ENCODE results near the gene ABRACL.
A peak's percentile ranks its signal among the peaks of the same experiment; 100 is the strongest.
"Not testable (repeated sequence)": the region's sequence is repeated elsewhere in the genome, so short reads cannot be mapped to it uniquely, and the experiment has no call there.

The ABRACL gene

GRCh38 chr6:139028658-139029469 lies at the start of gene ABRACL:
Gene ABRACL, plus strand, starts transcription at chr6:139028745. Its CDS starts 5,416 bp downstream, at chr6:139034161.
- DNase-seq, result peak; percentile 79

GRCh38 chr6:138979365-138979764 lies 49.2 kb upstream of the ABRACL start:
- no peak for DNase-seq

GRCh38 chr6:138979813-138980668 lies 48.5 kb upstream of the ABRACL start:
- no peak for DNase-seq

- DNase-seq, result no peak
Observed at GRCh38 chr6:138981416-138981815, 47.1 kb upstream of the ABRACL start.

- DNase-seq, result peak; percentile 20
Observed at GRCh38 chr6:138986578-138986977, 42.0 kb upstream of the ABRACL start.

- no peak for DNase-seq
Observed at GRCh38 chr6:138987080-138987642, 41.4 kb upstream of the ABRACL start.

- DNase-seq, result peak; percentile 74
Observed at GRCh38 chr6:138987643-138988468, 40.7 kb upstream of the ABRACL start, which contains the start of gene REPS1. Gene REPS1, minus strand, starts transcription at chr6:138988253. Its CDS starts 571 bp downstream, at chr6:138987682.

GRCh38 chr6:138988469-138988834 lies 40.1 kb upstream of the ABRACL start:
- no peak for DNase-seq

GRCh38 chr6:138989098-138989983 lies 39.2 kb upstream of the ABRACL start:
- DNase-seq, result no peak

GRCh38 chr6:138991206-138991605 lies 37.3 kb upstream of the ABRACL start:
- DNase-seq, result no peak

GRCh38 chr6:138992965-138993364 lies 35.6 kb upstream of the ABRACL start:
- not testable (repeated sequence) for DNase-seq

GRCh38 chr6:138993410-138993809 lies 35.1 kb upstream of the ABRACL start:
- not testable (repeated sequence) for DNase-seq

- no peak for DNase-seq
Observed at GRCh38 chr6:138996524-138996923, 32.0 kb upstream of the ABRACL start.

GRCh38 chr6:138997136-138997535 lies 31.4 kb upstream of the ABRACL start:
- no peak for DNase-seq

- no peak for DNase-seq
Observed at GRCh38 chr6:138999949-139000725, 28.4 kb upstream of the ABRACL start.

GRCh38 chr6:139003751-139004150 lies 24.8 kb upstream of the ABRACL start:
- DNase-seq, result no peak

GRCh38 chr6:139006477-139006876 lies 22.1 kb upstream of the ABRACL start:
- no peak for DNase-seq

GRCh38 chr6:139007428-139007827 lies 21.1 kb upstream of the ABRACL start:
- DNase-seq, result no peak

- DNase-seq, result no peak
Observed at GRCh38 chr6:139008117-139008516, 20.4 kb upstream of the ABRACL start.

GRCh38 chr6:139010674-139011073 lies 17.9 kb upstream of the ABRACL start:
- DNase-seq, result no peak

GRCh38 chr6:139011980-139012379 lies 16.6 kb upstream of the ABRACL start:
- no peak for DNase-seq
